Ectodermal cell (in vitro differentiated cells): ENCODE results near the gene NRTN.
A peak's percentile ranks its signal among the peaks of the same experiment; 100 is the strongest.

Experiments
- H3K27ac ChIP-seq: 2 replicates; pipeline ENCODE4 v1.7.0; 2013; ENCODE audit warnings: mild to moderate bottlenecking, low read depth, low read length; ENCODE audit not compliant: insufficient read depth, poor library complexity, severe bottlenecking
- H3K27me3 ChIP-seq: 2 replicates; pipeline ENCODE4 v1.7.0; 2013; ENCODE audit warnings: mild to moderate bottlenecking, low read length; ENCODE audit not compliant: insufficient read depth, control insufficient read depth, poor library complexity, severe bottlenecking
- H3K36me3 ChIP-seq: one replicate; pipeline ENCODE4 v1.7.0; 2013; ENCODE audit warnings: low read length; ENCODE audit not compliant: control insufficient read depth, insufficient read depth
- H3K4me1 ChIP-seq: one replicate; pipeline ENCODE4 v1.7.0; 2013; ENCODE audit warnings: low read length; ENCODE audit not compliant: control insufficient read depth, insufficient read depth
- H3K4me3 ChIP-seq: 2 replicates; pipeline ENCODE4 v1.7.0; 2013; ENCODE audit warnings: low read depth, low read length, control low read depth; ENCODE audit not compliant: insufficient read depth
- H3K9me3 ChIP-seq: 2 replicates; pipeline ENCODE4 v1.7.0; 2013; ENCODE audit warnings: mild to moderate bottlenecking, low read length, moderate library complexity; ENCODE audit not compliant: control insufficient read depth
- WGBS, 2 experiments: methylation state at CpG; one replicate each; pipeline ENCODE4 v1.1.7; 2013; ENCODE audit warnings: missing lambda C conversion rate in 2 of 2; 5-methylcytosine and 5-hydroxymethylcytosine counted together

NRTN gene

DNA sequence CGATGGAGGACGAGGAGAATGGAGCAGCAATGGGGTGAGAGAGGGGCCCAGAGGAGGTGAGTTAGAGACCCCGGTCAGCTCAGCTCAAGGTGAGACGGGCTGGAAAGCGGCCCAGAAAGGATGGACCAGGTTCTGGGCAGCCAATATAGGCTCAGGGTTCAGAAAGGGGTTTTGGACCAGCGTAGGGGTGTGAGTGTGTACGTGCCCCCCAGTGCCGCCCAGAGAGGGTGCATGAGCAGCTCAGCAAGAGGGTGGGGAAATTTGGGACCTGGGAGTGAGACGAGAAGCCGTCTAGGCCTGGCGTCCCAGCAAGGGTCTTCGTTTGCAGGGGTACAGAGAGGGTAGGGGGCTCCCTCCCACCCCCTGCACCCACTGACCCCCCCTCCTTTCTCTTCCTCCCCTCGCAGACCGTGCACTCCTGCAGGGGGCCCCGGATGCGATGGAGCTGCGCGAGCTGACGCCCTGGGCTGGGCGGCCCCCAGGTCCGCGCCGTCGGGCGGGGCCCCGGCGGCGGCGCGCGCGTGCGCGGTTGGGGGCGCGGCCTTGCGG is 22.5 kb downstream of the NRTN start:
- 20 to 21% methylated on average over 37 of the region's 37 CpGs for whole genome bisulfite sequencing, 2 experiments
- H3K27me3 ChIP-seq, result no peaks in the 10 kb centered on the region
- H3K36me3 ChIP-seq, result no peaks in the 10 kb centered on the region
- no peak overlapping the region for H3K27ac ChIP-seq
- H3K4me3 ChIP-seq, result peak overlapping the region; percentile 74
- H3K9me3 ChIP-seq, result no peaks in the 10 kb centered on the region
- H3K4me1 ChIP-seq, result peaks cover 19% of the 10 kb centered on the region

DNA sequence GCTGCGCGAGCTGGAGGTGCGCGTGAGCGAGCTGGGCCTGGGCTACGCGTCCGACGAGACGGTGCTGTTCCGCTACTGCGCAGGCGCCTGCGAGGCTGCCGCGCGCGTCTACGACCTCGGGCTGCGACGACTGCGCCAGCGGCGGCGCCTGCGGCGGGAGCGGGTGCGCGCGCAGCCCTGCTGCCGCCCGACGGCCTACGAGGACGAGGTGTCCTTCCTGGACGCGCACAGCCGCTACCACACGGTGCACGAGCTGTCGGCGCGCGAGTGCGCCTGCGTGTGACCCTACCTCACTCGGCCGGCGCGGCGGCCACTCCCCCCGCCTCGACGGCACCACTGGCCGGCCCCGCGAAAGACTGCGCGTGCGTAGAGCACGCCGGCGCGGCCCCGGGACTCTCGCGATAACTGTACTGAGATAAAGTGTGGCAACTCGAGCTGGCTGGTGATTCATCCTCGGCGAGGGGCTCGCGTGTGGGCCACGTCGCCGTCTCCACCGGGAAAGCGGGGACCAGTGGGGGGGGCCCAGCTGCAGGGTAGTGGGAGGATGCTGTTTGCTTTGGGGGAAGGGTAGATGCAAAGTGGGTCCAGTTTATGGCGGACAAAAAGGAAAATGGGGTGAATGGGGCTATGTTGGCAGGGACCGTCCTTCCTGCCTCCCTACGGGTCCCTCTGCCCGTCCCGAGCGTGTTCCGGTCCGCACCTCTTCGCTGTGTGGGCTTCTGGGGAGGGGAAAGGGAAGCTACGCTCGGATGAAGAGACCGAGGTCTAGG is 23.2 kb downstream of the NRTN start:
- 1% methylated on average over 91 of the region's 91 CpGs for WGBS, 2 experiments
- H3K9me3 ChIP-seq, result no peaks in the 10 kb centered on the region
- peak overlapping the region; percentile 74 for H3K4me3 ChIP-seq
- H3K27me3 ChIP-seq, result no peaks in the 10 kb centered on the region
- peak overlapping the region; percentile 85 for H3K27ac ChIP-seq
- H3K36me3 ChIP-seq, result no peaks in the 10 kb centered on the region
- H3K4me1 ChIP-seq, result peaks cover 19% of the 10 kb centered on the region

DNA sequence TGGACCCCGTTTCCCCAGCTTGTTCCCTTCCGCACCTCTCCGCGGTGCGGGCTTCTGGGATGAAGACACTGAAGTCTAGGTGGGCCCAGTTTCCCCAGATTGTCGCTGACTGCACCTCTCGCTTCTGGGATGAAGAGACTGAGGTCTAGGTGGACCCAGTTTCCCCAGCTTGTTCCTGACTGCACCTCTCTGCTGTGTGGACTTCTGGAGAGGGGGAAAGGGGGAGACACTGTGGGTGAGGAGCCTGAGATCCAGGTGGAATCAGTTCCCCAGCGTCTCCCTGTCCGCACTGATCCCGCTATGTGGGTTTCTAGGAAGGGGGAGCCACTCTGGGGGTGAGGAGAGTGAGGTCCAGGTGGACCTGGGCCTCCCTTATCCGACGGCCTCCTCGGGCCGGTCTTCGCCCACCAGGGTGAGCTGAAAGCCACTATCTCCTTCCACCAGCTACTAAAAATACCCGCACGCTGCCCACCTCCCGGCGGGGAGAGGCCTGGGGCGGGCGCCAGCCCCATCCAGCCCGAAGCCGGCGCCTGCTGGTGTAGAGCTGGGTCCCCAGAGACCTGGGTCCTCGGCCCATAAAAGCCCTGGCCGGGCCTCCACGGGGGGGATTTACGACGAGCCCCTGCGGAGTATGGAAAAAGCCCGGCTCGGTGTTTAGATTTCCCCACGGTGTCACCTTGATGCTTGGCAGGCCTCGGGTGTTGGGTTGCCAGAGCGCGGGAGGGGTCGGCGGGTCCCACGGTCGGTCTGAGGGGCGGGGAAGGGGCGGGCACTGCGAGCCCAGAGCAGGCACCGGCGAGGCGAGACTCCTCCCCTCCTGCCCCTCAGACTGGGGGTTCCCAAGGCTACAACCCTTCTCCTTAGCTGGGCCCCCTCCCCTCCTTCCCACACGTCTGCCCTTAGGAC is 24.0 kb downstream of the NRTN start:
- H3K27me3 ChIP-seq, result no peaks in the 10 kb centered on the region

DNA sequence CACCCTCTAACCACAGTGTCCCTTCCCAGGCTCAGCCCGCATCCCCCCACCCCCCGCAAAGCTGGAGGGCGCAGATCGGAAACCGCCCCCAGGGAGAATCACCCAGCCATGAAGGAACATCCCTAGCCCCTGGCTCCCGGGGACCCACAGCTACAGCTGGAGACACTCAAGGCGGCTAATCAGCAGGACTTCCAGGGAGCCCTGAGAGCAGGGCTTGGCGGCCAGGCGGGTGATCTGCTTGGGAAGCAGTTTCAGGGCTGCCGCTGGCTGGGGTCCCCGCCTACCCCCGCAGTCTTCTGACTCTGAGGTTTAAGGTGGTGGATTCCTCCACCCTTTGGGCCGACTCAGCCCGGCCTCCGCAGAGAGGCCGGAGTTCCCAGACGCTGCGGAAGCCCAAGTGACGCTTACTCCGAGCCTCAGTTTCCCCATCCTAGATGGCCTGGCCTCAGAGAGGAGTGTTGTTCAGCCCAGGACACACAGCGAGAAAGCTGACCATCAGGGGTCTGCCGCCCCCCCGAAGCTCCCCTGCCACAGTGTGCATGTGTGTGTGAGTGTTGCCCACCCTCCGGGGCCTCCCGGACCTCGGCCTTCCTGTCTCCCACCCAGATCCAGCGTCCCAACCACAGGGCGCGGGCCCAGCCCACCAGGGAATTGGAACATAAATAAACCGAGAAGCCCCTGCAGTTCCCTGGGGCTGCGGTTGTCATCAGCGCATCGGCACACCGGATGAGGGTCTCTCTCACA is 24.9 kb downstream of the NRTN start:
- no peaks in the 10 kb centered on the region for H3K36me3 ChIP-seq
- peak overlapping the region; percentile 74 for H3K4me3 ChIP-seq
- H3K27me3 ChIP-seq, result peaks cover 3% of the 10 kb centered on the region
- H3K9me3 ChIP-seq, result no peaks in the 10 kb centered on the region
- 83 to 84% methylated on average over 34 of the region's 34 CpGs for WGBS, 2 experiments
- peaks cover 19% of the 10 kb centered on the region for H3K4me1 ChIP-seq
- H3K27ac ChIP-seq, result no peak overlapping the region

More for the DNA sequence above, 24.0 kb downstream of the NRTN start:
- H3K27ac ChIP-seq, result peak overlapping the region; percentile 85
- H3K36me3 ChIP-seq, result no peaks in the 10 kb centered on the region
- peak overlapping the region; percentile 74 for H3K4me3 ChIP-seq
- WGBS, 2 experiments, result 9 to 10% methylated on average over 47 of the region's 47 CpGs
- peaks cover 19% of the 10 kb centered on the region for H3K4me1 ChIP-seq
- H3K9me3 ChIP-seq, result no peaks in the 10 kb centered on the region

DNA sequence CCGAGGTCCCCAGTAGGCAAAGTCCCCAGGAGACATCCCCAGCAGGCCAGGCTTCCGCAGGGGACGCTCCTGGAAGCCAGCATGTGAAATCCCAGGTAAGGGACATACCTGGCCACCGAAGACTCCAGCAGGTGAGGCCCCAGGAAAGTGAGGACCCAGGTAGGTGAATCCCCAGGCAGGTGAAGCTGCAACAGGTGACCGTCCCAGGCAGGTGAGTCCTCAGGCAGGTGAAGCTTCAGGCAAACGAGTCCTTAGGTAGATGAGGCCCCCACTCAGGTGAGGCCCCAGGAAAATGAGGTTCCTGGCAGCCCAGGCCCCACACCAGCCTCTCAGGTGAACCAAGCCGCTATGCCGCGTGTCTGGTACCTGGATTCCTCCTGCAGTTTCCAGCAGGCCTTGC is 26.3 kb downstream of the NRTN start:
- WGBS, 2 experiments, result 91 to 92% methylated on average over 9 of the region's 9 CpGs
- peaks cover 3% of the 10 kb centered on the region for H3K27me3 ChIP-seq
- H3K4me1 ChIP-seq, result peaks cover 19% of the 10 kb centered on the region
- H3K4me3 ChIP-seq, result no peak overlapping the region
- no peaks in the 10 kb centered on the region for H3K36me3 ChIP-seq
- no peak overlapping the region for H3K27ac ChIP-seq
- H3K9me3 ChIP-seq, result no peaks in the 10 kb centered on the region

DNA sequence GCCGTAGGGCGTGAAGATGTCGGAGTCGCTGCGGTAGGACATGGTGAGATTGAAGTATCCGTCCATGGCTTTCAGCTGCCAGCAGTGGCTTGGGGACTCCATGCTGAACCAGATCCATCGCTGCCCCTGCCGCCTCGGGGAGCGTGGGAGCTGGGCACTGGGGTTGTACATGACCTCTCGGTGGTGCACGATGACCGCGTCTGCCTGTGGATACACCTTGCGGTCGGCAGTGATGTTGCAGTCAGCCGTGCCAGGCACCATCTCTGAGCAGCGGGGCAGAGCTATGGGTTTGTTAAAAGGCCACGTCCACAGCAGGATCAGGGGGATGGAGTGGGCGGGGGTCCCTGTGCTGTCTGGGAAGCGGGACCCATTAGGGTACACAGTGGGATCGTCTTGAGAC is 27.2 kb downstream of the NRTN start:
- Histone ChIP-seq H3K9me3 (no peaks in the 10 kb centered on the region), H3K27me3 (peaks cover 3% of the 10 kb centered on the region), H3K36me3 (no peaks in the 10 kb centered on the region), H3K4me3 (no peak overlapping the region), H3K4me1 (peaks cover 14% of the 10 kb centered on the region), H3K27ac (no peak overlapping the region)
- WGBS, 2 experiments, result 93 to 94% methylated on average over 22 of the region's 22 CpGs

DNA sequence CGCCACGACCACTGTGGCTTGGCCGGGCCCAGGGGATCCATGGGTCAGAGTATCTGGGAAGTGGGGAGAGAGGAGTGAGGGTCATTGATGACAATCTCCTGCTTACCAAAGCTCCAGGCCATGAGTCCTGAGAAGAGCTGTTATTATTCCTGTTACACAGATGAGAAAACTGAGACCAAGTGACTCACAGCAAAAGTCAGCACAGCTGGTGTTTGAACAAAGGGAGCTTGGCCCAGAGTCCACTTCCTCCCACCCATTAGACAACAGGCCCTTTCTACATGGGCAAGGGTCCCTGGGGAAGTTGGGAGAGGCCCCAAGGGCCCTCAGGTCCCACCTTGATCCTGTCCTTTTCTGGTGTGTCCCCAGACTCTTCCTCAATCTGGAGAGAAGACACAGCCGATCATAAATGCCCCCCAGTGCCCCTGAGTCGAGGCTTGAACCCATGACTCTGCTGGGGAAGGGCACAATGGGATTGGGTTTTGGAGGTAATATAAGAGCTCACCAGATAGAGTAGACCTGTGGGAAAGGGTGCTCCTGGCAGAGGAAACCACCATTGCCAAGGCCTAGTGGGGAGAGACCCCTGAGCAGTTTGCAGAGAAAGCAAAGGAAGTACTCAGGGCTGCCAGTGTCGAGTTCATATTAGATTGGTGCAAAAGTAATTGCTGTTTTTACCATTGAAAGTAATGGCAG is 27.8 kb downstream of the NRTN start:
- peaks cover 14% of the 10 kb centered on the region for H3K4me1 ChIP-seq
- no peak overlapping the region for H3K27ac ChIP-seq
- WGBS, 2 experiments, result 89 to 91% methylated on average over 6 of the region's 6 CpGs
- no peaks in the 10 kb centered on the region for H3K36me3 ChIP-seq
- H3K9me3 ChIP-seq, result no peaks in the 10 kb centered on the region
- peaks cover 3% of the 10 kb centered on the region for H3K27me3 ChIP-seq
- no peak overlapping the region for H3K4me3 ChIP-seq

DNA sequence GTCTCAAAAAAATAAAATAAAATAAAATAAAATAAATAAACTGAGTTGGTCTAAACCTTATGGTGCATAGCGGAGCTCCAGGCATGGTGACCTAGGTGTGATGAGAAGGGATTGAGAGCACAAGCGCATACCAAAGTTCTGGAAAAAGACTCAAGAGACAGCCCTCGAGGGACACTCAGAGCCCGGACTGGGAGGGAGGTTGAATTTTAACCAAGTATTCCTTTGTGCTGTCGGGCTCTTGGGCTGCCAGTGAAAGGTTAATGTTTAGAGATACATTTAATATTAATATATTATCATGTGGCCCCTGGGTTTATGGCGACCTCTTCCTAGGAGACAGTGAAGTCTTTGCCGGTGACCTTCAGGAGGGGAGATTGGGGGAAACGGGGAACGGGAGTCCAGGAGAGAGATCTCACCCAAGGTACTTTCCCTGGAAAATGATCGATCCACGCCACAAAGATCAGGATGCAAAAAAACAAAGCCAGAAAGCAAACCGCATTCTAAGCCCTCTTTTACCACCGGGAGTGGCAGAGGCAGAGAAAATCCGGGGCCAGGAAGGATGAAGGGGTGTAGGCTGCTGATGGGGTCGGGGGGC is 33.0 kb downstream of the NRTN start:
- Histone ChIP-seq H3K36me3 (no peaks in the 10 kb centered on the region), H3K27me3 (peaks cover 3% of the 10 kb centered on the region), H3K4me1 (no peaks in the 10 kb centered on the region), H3K9me3 (no peaks in the 10 kb centered on the region), H3K27ac (no peak overlapping the region), H3K4me3 (no peak overlapping the region)
- 93 to 95% methylated on average over 14 of the region's 15 CpGs for WGBS, 2 experiments

DNA sequence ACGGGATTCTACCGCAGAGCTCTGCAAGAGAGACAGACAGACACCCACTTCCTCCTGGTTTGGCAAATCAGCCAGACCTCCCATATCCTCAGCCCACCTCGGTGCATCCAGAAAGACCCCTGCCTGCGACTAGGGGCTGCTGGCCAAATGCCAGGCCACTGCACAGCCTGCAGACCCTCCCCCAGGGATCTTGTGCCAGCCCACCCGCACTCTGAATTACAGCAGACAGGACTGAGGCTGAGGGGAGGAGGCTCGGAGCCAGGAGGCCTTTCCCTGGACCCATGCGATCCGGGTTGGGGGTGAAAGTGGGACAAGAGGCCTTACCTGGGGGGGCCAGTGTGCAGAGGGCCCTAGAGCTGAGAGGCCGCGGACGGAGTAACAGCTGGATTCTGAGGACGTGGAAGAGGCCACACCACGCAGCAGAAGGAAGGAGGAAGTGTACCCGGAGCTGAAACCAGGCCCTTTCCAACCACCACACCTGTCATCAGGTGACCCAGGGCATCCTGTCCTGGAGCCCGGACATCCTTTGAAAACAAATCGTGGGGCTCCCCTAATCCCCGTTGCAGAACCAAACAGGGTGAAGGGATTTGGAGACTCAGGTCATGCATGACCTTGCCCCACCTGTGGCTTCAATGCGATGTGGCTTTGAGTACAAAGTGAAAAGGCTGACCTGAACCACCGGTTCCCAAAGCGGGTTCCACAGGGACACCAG is 33.6 kb downstream of the NRTN start:
- no peaks in the 10 kb centered on the region for H3K4me1 ChIP-seq
- H3K36me3 ChIP-seq, result no peaks in the 10 kb centered on the region
- no peak overlapping the region for H3K27ac ChIP-seq
- no peak overlapping the region for H3K4me3 ChIP-seq
- H3K27me3 ChIP-seq, result peaks cover 3% of the 10 kb centered on the region
- 94% methylated on average over 20 of the region's 20 CpGs for WGBS, 2 experiments
- no peaks in the 10 kb centered on the region for H3K9me3 ChIP-seq
